SK-N-SH (cell line): Measurements from ENCODE around the gene MEG3. TPM values are rescaled to one million over a fixed set of nuclear protein-coding genes. Genes with fewer than 3 reads are reported as not detected.

Source experiments
- CTCF ChIA-PET: fragments of 300-600, 350-600 bp; formaldehyde crosslinking; extraction: SDS; loops from one replicate; lab custom pipeline; 2021; lab: Yijun Ruan, JAX
- POLR2A ChIA-PET: fragments of 350-600 bp; sonication (Branson Sonifier 250); formaldehyde crosslinking; extraction: SDS; loops from one replicate; lab custom pipeline; 2020; ENCODE audit warnings: antibody characterized with exemption, inconsistent platforms; lab: Yijun Ruan, JAX
- DNase-seq: peaks from one replicate; pipeline ENCODE4 v3.0.0; 2012
- H2AFZ ChIP-seq: fragments of 200-600 bp; sonication (generic); 2 replicates; pipeline ENCODE4 v1.8.1; 2016; ENCODE audit warnings: antibody characterized with exemption, mild to moderate bottlenecking, low read depth
- H3F3A ChIP-seq: fragments of 200-600 bp; sonication (generic); replicated peaks from 2 replicates; pipeline ENCODE3; 2016; ENCODE audit warnings: antibody characterized with exemption, mild to moderate bottlenecking; ENCODE audit not compliant: insufficient read depth
- H3K27ac ChIP-seq, 2 experiments: fragments of 200-500 bp in 1 of 2; fragments of 200-600 bp in 1 of 2; sonication (Bioruptor generic) in 1 of 2; sonication (generic), shearing (Covaris generic) in 1 of 2; 2 replicates each; pipeline versions ENCODE4 v1.5.1 to v1.6.1; 2014 to 2016; ENCODE audit warnings: low read depth in 2 of 2, inconsistent platforms in 1 of 2, low read length in 1 of 2, mild to moderate bottlenecking in 1 of 2, mixed read lengths in 1 of 2
- H3K27me3 ChIP-seq: fragments of 200-600 bp; sonication (generic), shearing (Covaris generic); 2 replicates; pipeline ENCODE4 v1.6.1; 2016; ENCODE audit warnings: mixed run types; ENCODE audit not compliant: insufficient read depth
- H3K36me3 ChIP-seq, 2 experiments: fragments of 200-500 bp in 1 of 2; fragments of 200-600 bp in 1 of 2; sonication (Bioruptor generic) in 1 of 2; sonication (generic) in 1 of 2; replicated peaks in 1 of 2; 2 replicates each; pipeline versions ENCODE3 to v1.5.1; 2014 to 2016; ENCODE audit warnings: low read length in 1 of 2, mild to moderate bottlenecking in 1 of 2; ENCODE audit not compliant: insufficient read depth in 2 of 2, control insufficient read depth in 1 of 2
- H3K4me1 ChIP-seq, 2 experiments: fragments of 200-500 bp in 1 of 2; fragments of 200-600 bp in 1 of 2; sonication (Bioruptor generic) in 1 of 2; sonication (generic), shearing (Covaris generic) in 1 of 2; 2 replicates each; pipeline versions ENCODE4 v1.5.1 to v1.6.1; 2014 to 2016; ENCODE audit warnings: low read depth in 1 of 2, low read length in 1 of 2, mixed run types in 1 of 2; ENCODE audit not compliant: insufficient read depth in 2 of 2, control insufficient read depth in 1 of 2
- H3K4me2 ChIP-seq: fragments of 200-600 bp; sonication (generic), shearing (Covaris generic); 2 replicates; pipeline ENCODE4 v1.6.1; 2017; ENCODE audit warnings: mixed run types
- H3K4me3 ChIP-seq, 2 experiments: fragments of 200-500 bp in 1 of 2; fragments of 200-600 bp in 1 of 2; sonication (Bioruptor generic) in 1 of 2; sonication (generic), shearing (Covaris generic) in 1 of 2; 2 replicates each; pipeline versions ENCODE4 v1.5.1 to v1.8.1; 2014 to 2016; ENCODE audit warnings: low read depth in 2 of 2, inconsistent platforms in 1 of 2, low read length in 1 of 2, mild to moderate bottlenecking in 1 of 2, mixed read lengths in 1 of 2, moderate library complexity in 1 of 2
- H3K79me2 ChIP-seq: fragments of 200-600 bp; sonication (generic); 2 replicates; pipeline ENCODE4 v1.8.1; 2017; ENCODE audit warnings: mild to moderate bottlenecking; ENCODE audit not compliant: insufficient read depth
- H3K9ac ChIP-seq: fragments of 200-600 bp; sonication (generic); 2 replicates; pipeline ENCODE4 v1.6.1; 2017; ENCODE audit warnings: mixed run types
- H3K9me2 ChIP-seq: fragments of 200-600 bp; sonication (generic); 2 replicates; pipeline ENCODE4 v1.6.1; 2017; ENCODE audit warnings: mixed run types
- H3K9me3 ChIP-seq: fragments of 200-600 bp; sonication (generic); 2 replicates; pipeline ENCODE4 v1.6.1; 2017; ENCODE audit warnings: mixed run types, mild to moderate bottlenecking, moderate library complexity
- H4K20me1 ChIP-seq: fragments of 200-600 bp; sonication (generic); 2 replicates; pipeline ENCODE4 v1.6.1; 2017; ENCODE audit warnings: mild to moderate bottlenecking, mixed run types; ENCODE audit not compliant: insufficient read depth
- CTCF ChIP-seq: fragments of 200-600 bp; sonication (generic); IDR thresholded peaks from 2 replicates; pipeline ENCODE4 v1.6.1; 2017; ENCODE audit warnings: antibody characterized with exemption, mild to moderate bottlenecking, moderate library complexity
- EZH2phosphoT487 ChIP-seq: fragments of 200-600 bp; sonication (generic); IDR thresholded peaks from 2 replicates; pipeline ENCODE4 v1.6.1; 2017; ENCODE audit warnings: low read depth, mixed run types, mild to moderate bottlenecking, antibody characterized with exemption, moderate library complexity, borderline replicate concordance
- FOXM1 ChIP-seq: IDR thresholded peaks from 2 replicates; pipeline ENCODE4 v1.4.0; 2012; ENCODE audit warnings: low read depth, mild to moderate bottlenecking
- MEF2A ChIP-seq: IDR thresholded peaks from 2 replicates; pipeline ENCODE4 v1.4.0; 2012; ENCODE audit warnings: low read depth, borderline replicate concordance
- NFIC ChIP-seq: IDR thresholded peaks from 2 replicates; pipeline ENCODE4 v1.4.0; 2012; ENCODE audit warnings: borderline replicate concordance
- NRF1 ChIP-seq: IDR thresholded peaks from 2 replicates; pipeline ENCODE4 v1.6.1; 2012; ENCODE audit warnings: low read depth, mild to moderate bottlenecking, low read length
- POLR2AphosphoS5 ChIP-seq: IDR thresholded peaks from 2 replicates; pipeline ENCODE4 v1.6.1; 2012; ENCODE audit warnings: low read depth, low read length
- REST ChIP-seq: IDR thresholded peaks from 2 replicates; pipeline ENCODE4 v1.6.1; 2012; ENCODE audit warnings: mild to moderate bottlenecking, low read depth, low read length, moderate library complexity
- RFX5 ChIP-seq: IDR thresholded peaks from 2 replicates; pipeline ENCODE4 v1.6.1; 2012; ENCODE audit warnings: mild to moderate bottlenecking, improper control_type of control experiment, low read length
- TAF1 ChIP-seq: IDR thresholded peaks from 2 replicates; pipeline ENCODE4 v1.6.1; 2012; ENCODE audit warnings: low read depth, mild to moderate bottlenecking, low read length, moderate library complexity, borderline replicate concordance
- YY1 ChIP-seq: IDR thresholded peaks from 2 replicates; pipeline ENCODE4 v1.4.0; 2012; ENCODE audit warnings: low read depth, mild to moderate bottlenecking
- WGBS: methylation state at CpG from one replicate; pipeline ENCODE4 v1.1.6; 2017; ENCODE audit warnings: low lambda C conversion rate; 5-methylcytosine and 5-hydroxymethylcytosine counted together
- polyA plus RNA-seq, 3 experiments: library from polyadenylated mRNA; depleted of rRNA; stranded (reverse); fragments of >200 nt; gene quantifications; 2 replicates each; pipeline ENCODE4 v1.2.3, GENCODE V29; 2012
- TF ChIP-seq, protein P1 (sequence below): fragments of 150-350 bp; IDR thresholded peaks from 2 replicates; pipeline ENCODE4 v1.6.1; 2016; ENCODE audit warnings: mild to moderate bottlenecking, low read depth, low read length

Gene MEG3
- polyA plus RNA-seq, 1 of the 3 experiments (the other 2 are of a cell fraction): not detected

GRCh38 chr14:100778526-100778882 is 47.4 kb upstream of the MEG3 start:
- Histone ChIP-seq H3K9me3 (no peaks in the 10 kb centered on the region), H4K20me1 (no peaks in the 10 kb centered on the region), H3K4me2 (no peak overlapping the region), H3K9ac (no peak overlapping the region), H3K9me2 (no peaks in the 10 kb centered on the region), H3K79me2 (no peaks in the 10 kb centered on the region), H3K4me3 (no peak overlapping the region), H3K4me1 (peaks cover 0 to 90% of the 10 kb centered on the region in 2 experiments; a peak in 2 of 4 replicates), H3K27ac (peak overlapping the region in 1 of 2 experiments; percentile 100; a peak in 2 of 4 replicates), H3K27me3 (no peaks in the 10 kb centered on the region), H3K36me3 (no peaks in the 10 kb centered on the region), H2AFZ (no peak overlapping the region), H3F3A (no peaks in the 10 kb centered on the region)
- 60% methylated on average over 4 of the region's 7 CpGs for WGBS
- ChIA-PET CTCF (interaction anchor here (1.7 kb wide), 1 partner anchor 123 kb away, joined by 10 read pairs; no protein-coding TSS in a partner anchor), POLR2A (interaction anchor here (1.0 to 2.4 kb wide), 9 partner anchors 46 to 355 kb away, joined by 3 to 14 read pairs (median 5); no protein-coding TSS in a partner anchor)
- TF ChIP-seq NRF1: no peak
- no peak for TF ChIP-seq TAF1
- no peak for TF ChIP-seq FOXM1
- TF ChIP-seq REST: no peak
- TF ChIP-seq YY1: no peak
- no peak for TF ChIP-seq MEF2A
- TF ChIP-seq CTCF: no peak
- no peak for TF ChIP-seq RFX5
- TF ChIP-seq NFIC: no peak
- TF ChIP-seq, protein P1, sequence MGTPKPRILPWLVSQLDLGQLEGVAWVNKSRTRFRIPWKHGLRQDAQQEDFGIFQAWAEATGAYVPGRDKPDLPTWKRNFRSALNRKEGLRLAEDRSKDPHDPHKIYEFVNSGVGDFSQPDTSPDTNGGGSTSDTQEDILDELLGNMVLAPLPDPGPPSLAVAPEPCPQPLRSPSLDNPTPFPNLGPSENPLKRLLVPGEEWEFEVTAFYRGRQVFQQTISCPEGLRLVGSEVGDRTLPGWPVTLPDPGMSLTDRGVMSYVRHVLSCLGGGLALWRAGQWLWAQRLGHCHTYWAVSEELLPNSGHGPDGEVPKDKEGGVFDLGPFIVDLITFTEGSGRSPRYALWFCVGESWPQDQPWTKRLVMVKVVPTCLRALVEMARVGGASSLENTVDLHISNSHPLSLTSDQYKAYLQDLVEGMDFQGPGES: no peak
- no peak for TF ChIP-seq EZH2phosphoT487
- no peak for TF ChIP-seq POLR2AphosphoS5
- DNase-seq: no peak
